ENCODE measurements around the gene NACAD. TPM values are rescaled to one million over a fixed set of nuclear protein-coding genes. Genes with fewer than 3 reads are reported as not detected.
A peak's percentile ranks its signal among the peaks of the same experiment; 100 is the strongest.
"Not testable (repeated sequence)": the region's sequence is repeated elsewhere in the genome, so short reads cannot be mapped to it uniquely, and the experiment has no call there.

The NACAD gene
- total RNA-seq, 2 experiments from 2014 or later: 0.08 to 0.14 TPM

- H3K27me3 Mint-ChIP-seq: peaks cover 13% of the 10 kb centered on the region
- no peak overlapping the region for H3K27ac Mint-ChIP-seq
- H3K36me3 Mint-ChIP-seq (ENCODE audit: low read depth): no peaks in the 10 kb centered on the region
- Histone ChIP-seq H3K9me3 (ENCODE audit: control insufficient read depth in 1 of 2, insufficient read depth in 1 of 2, low read length in 2 of 2) (no peaks in the 10 kb centered on the region), H3K4me1 (ENCODE audit: insufficient read depth, low read length) (peaks cover 12% of the 10 kb centered on the region), H3K27ac (ENCODE audit: low read depth in 1 of 2, low read length in 2 of 2) (no peak overlapping the region), H3K4me3 (ENCODE audit: low read length) (no peak overlapping the region), H3K27me3 (ENCODE audit: control insufficient read depth in 1 of 2, insufficient read depth in 2 of 2, low read length in 2 of 2) (no peaks in the 10 kb centered on the region), H3K36me3 (ENCODE audit: insufficient read depth, low read length) (no peaks in the 10 kb centered on the region)
- H3K9me3 Mint-ChIP-seq: no peaks in the 10 kb centered on the region
- ChIA-PET CTCF (interaction anchor here (0.5 to 1.2 kb wide), 2 partner anchors 18 to 297 kb away, joined by 3 to 4 read pairs; no protein-coding TSS in a partner anchor), POLR2A (no interaction called here)
- intact Hi-C loops (cut with DNase I, micrococcal nuclease): no loop called here
- no peak for TF ChIP-seq CTCF (IDR thresholded peaks at IDR 0.05)
- peaks cover 7% of the 10 kb centered on the region for H3K4me1 Mint-ChIP-seq (ENCODE audit: low read depth)
- H3K4me3 Mint-ChIP-seq: no peak overlapping the region
- ATAC-seq (ENCODE audit: poor library complexity) (no peak), DNase-seq (peak in 1 of 14 experiments; percentile 2)
Observed at GRCh38 chr7:45117582-45117981, 28.8 kb upstream of the NACAD start.

GRCh38 chr7:45116048-45116447 is 27.3 kb upstream of the NACAD start:
- CTCF ChIA-PET: interaction anchor here (0.8 to 2.0 kb wide), 2 partner anchors 20 kb away, joined by 3 to 9 read pairs; no protein-coding TSS in a partner anchor
- no peak overlapping the region for H3K4me3 Mint-ChIP-seq

GRCh38 chr7:45114926-45115325 is 26.2 kb upstream of the NACAD start:
- H3K27me3 ChIP-seq (ENCODE audit: control insufficient read depth in 1 of 2, insufficient read depth in 2 of 2, low read length in 2 of 2): no peaks in the 10 kb centered on the region

More at GRCh38 chr7:45116048-45116447, 27.3 kb upstream of the NACAD start:
- Histone ChIP-seq H3K36me3 (ENCODE audit: insufficient read depth, low read length) (no peaks in the 10 kb centered on the region), H3K27me3 (ENCODE audit: control insufficient read depth in 1 of 2, insufficient read depth in 2 of 2, low read length in 2 of 2) (no peaks in the 10 kb centered on the region), H3K27ac (ENCODE audit: low read depth in 1 of 2, low read length in 2 of 2) (no peak overlapping the region), H3K4me3 (ENCODE audit: low read length) (no peak overlapping the region), H3K4me1 (ENCODE audit: insufficient read depth, low read length) (peaks cover 11% of the 10 kb centered on the region), H3K9me3 (ENCODE audit: control insufficient read depth in 1 of 2, insufficient read depth in 1 of 2, low read length in 2 of 2) (no peaks in the 10 kb centered on the region)
- no peak for DNase-seq
- Mint-ChIP-seq H3K36me3 (ENCODE audit: low read depth) (peaks cover 9% of the 10 kb centered on the region), H3K4me1 (ENCODE audit: low read depth) (peaks cover 16% of the 10 kb centered on the region), H3K9me3 (no peaks in the 10 kb centered on the region), H3K27ac (no peak overlapping the region), H3K27me3 (peaks cover 13% of the 10 kb centered on the region)
- POLR2A ChIA-PET: no interaction called here
- intact Hi-C loops (cut with DNase I, micrococcal nuclease): no loop called here
- TF ChIP-seq CTCF (IDR thresholded peaks at IDR 0.05): no peak
- ATAC-seq (ENCODE audit: poor library complexity): no peak

GRCh38 chr7:45114257-45114656 is 25.5 kb upstream of the NACAD start:
- H3K4me3 Mint-ChIP-seq: peak overlapping the region; percentile 70
- H3K27me3 ChIP-seq (ENCODE audit: control insufficient read depth in 1 of 2, insufficient read depth in 2 of 2, low read length in 2 of 2); ATAC-seq (ENCODE audit: poor library complexity); H3K9me3 ChIP-seq (ENCODE audit: control insufficient read depth in 1 of 2, insufficient read depth in 1 of 2, low read length in 2 of 2); H3K27me3 Mint-ChIP-seq; H3K4me3 ChIP-seq (ENCODE audit: low read length); DNase-seq; H3K9me3 Mint-ChIP-seq; POLR2A ChIA-PET; H3K27ac ChIP-seq (ENCODE audit: low read depth in 1 of 2, low read length in 2 of 2); H3K36me3 ChIP-seq (ENCODE audit: insufficient read depth, low read length): not testable (repeated sequence)
- CTCF ChIA-PET: interaction anchor here (1.2 to 2.0 kb wide), 2 partner anchors 21 to 140 kb away, joined by 4 to 9 read pairs; no protein-coding TSS in a partner anchor
- H3K27ac Mint-ChIP-seq: peak overlapping the region; percentile 69
- peaks cover 27% of the 10 kb centered on the region for H3K4me1 ChIP-seq (ENCODE audit: insufficient read depth, low read length)
- intact Hi-C loops (cut with DNase I, micrococcal nuclease): loop anchor here (5.0 kb wide), 5 partner anchors 87 to 912 kb away; partner anchors contain the start of genes H2AZ2 (in 1 of the 2) and YKT6 (in 1 of the 2)
- peaks cover 23% of the 10 kb centered on the region for H3K36me3 Mint-ChIP-seq (ENCODE audit: low read depth)
- H3K4me1 Mint-ChIP-seq (ENCODE audit: low read depth): peaks cover 31% of the 10 kb centered on the region

More at GRCh38 chr7:45114926-45115325, 26.2 kb upstream of the NACAD start:
- H3K36me3 ChIP-seq (ENCODE audit: insufficient read depth, low read length): no peaks in the 10 kb centered on the region
- POLR2A ChIA-PET: interaction anchor here (0.8 kb wide), 1 partner anchor 234 kb away, joined by 4 read pairs; no protein-coding TSS in a partner anchor
- ATAC-seq (ENCODE audit: poor library complexity) (no peak), DNase-seq (no peak)
- Mint-ChIP-seq H3K9me3 (no peaks in the 10 kb centered on the region), H3K27me3 (peaks cover 12% of the 10 kb centered on the region), H3K4me1 (ENCODE audit: low read depth) (peaks cover 27% of the 10 kb centered on the region), H3K4me3 (no peak overlapping the region), H3K27ac (no peak overlapping the region), H3K36me3 (ENCODE audit: low read depth) (peaks cover 20% of the 10 kb centered on the region)
- no peak for TF ChIP-seq CTCF (IDR thresholded peaks at IDR 0.05)
- no peak overlapping the region for H3K4me3 ChIP-seq (ENCODE audit: low read length)
- H3K9me3 ChIP-seq (ENCODE audit: control insufficient read depth in 1 of 2, insufficient read depth in 1 of 2, low read length in 2 of 2): no peaks in the 10 kb centered on the region
- H3K4me1 ChIP-seq (ENCODE audit: insufficient read depth, low read length): peaks cover 22% of the 10 kb centered on the region
- CTCF ChIA-PET: interaction anchor here (1.2 to 2.0 kb wide), 2 partner anchors 21 to 141 kb away, joined by 4 to 9 read pairs; no protein-coding TSS in a partner anchor
- intact Hi-C loops (cut with DNase I, micrococcal nuclease): loop anchor here (5.0 kb wide), 5 partner anchors 88 to 913 kb away; partner anchors contain the start of genes H2AZ2 (in 1 of the 2) and YKT6 (in 1 of the 2)
- no peak overlapping the region for H3K27ac ChIP-seq (ENCODE audit: low read depth in 1 of 2, low read length in 2 of 2)
